ENCODE measurements around the gene SRMS.

- TF ChIP-seq CTCF (IDR thresholded peaks at IDR 0.05) (no peak), POLR2A (IDR thresholded peaks at IDR 0.05) (no peak)
These were observed 53.5 kb downstream of the SRMS start for GRCh38 chr20:63494084-63494419.

Measured in testis (tissue), 2 donors.